Activated CD8-positive, alpha-beta T cell treated with anti-CD3 and anti-CD28 coated beads for 36 hours (primary cell): Measurements from ENCODE around the gene ANKRD6. TPM values are rescaled to one million over a fixed set of nuclear protein-coding genes. Genes with fewer than 3 reads are reported as not detected.

Experiments used
- ATAC-seq: fragments of 200-7000 bp; cut with Tn5 transposase; one replicate; pipeline ENCODE4 v1.10.0; 2021; ENCODE audit warnings: mild to moderate bottlenecking, moderate library complexity
- CTCF ChIA-PET: fragments of 350-600 bp; sonication (Branson Sonifier 250); formaldehyde crosslinking; loops from one replicate; lab custom pipeline; 2021; ENCODE audit warnings: antibody characterized with exemption; lab: Charles Lee
- POLR2A ChIA-PET: fragments of 350-600 bp; sonication (Branson Sonifier 250); formaldehyde crosslinking; loops from one replicate; lab custom pipeline; 2021; ENCODE audit warnings: antibody characterized with exemption; lab: Charles Lee
- DNase-seq: peaks from one replicate; pipeline ENCODE4 v3.0.0-alpha.2; 2020
- H3K27ac Mint-ChIP-seq: one replicate; pipeline ENCODE4 v1.8.0; 2021; ENCODE audit warnings: mild to moderate bottlenecking, mixed read lengths
- H3K27me3 Mint-ChIP-seq: one replicate; pipeline ENCODE4 v1.8.0; 2021; ENCODE audit warnings: mixed read lengths
- H3K36me3 Mint-ChIP-seq: one replicate; pipeline ENCODE4 v1.8.0; 2021; ENCODE audit warnings: low read depth, mixed read lengths
- H3K4me1 Mint-ChIP-seq: one replicate; pipeline ENCODE4 v1.8.0; 2021; ENCODE audit warnings: low read depth, mixed read lengths
- H3K4me3 Mint-ChIP-seq: one replicate; pipeline ENCODE4 v1.8.0; 2021; ENCODE audit warnings: mild to moderate bottlenecking, moderate library complexity, mixed read lengths
- H3K9me3 Mint-ChIP-seq: one replicate; pipeline ENCODE4 v1.8.0; 2021; ENCODE audit warnings: mixed read lengths
- intact Hi-C: fragments of 100-400 bp; cut with micrococcal nuclease; formaldehyde crosslinking; loops from one replicate; pipeline ENCODE4 v1.10.0; 2022
- total RNA-seq, 2 experiments: library from RNA; stranded (reverse); gene quantifications; one replicate each; pipeline ENCODE4 v1.2.3, GENCODE V29; 2021
- TF ChIP-seq, protein P1 (sequence below): fragments of 200-600 bp; IDR thresholded peaks from one replicate; pipeline ENCODE4 v1.8.0; 2022; ENCODE audit warnings: antibody characterized with exemption, mild to moderate bottlenecking

Gene ANKRD6
- total RNA-seq, 2 experiments from 2014 or later, result 3.5 to 4.9 TPM

- no peaks in the 10 kb centered on the region for H3K27me3 Mint-ChIP-seq
- ChIA-PET CTCF (interaction anchor here (0.7 kb wide), 1 partner anchor 20 kb away, joined by 3 read pairs; no protein-coding TSS in a partner anchor), POLR2A (no interaction called here)
- ATAC-seq (no peak), DNase-seq (no peak)
- TF ChIP-seq, protein P1, sequence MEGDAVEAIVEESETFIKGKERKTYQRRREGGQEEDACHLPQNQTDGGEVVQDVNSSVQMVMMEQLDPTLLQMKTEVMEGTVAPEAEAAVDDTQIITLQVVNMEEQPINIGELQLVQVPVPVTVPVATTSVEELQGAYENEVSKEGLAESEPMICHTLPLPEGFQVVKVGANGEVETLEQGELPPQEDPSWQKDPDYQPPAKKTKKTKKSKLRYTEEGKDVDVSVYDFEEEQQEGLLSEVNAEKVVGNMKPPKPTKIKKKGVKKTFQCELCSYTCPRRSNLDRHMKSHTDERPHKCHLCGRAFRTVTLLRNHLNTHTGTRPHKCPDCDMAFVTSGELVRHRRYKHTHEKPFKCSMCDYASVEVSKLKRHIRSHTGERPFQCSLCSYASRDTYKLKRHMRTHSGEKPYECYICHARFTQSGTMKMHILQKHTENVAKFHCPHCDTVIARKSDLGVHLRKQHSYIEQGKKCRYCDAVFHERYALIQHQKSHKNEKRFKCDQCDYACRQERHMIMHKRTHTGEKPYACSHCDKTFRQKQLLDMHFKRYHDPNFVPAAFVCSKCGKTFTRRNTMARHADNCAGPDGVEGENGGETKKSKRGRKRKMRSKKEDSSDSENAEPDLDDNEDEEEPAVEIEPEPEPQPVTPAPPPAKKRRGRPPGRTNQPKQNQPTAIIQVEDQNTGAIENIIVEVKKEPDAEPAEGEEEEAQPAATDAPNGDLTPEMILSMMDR, result no peak
- no peak overlapping the region for H3K27ac Mint-ChIP-seq
- H3K9me3 Mint-ChIP-seq, result no peaks in the 10 kb centered on the region
- no peak overlapping the region for H3K4me3 Mint-ChIP-seq
- H3K4me1 Mint-ChIP-seq, result no peaks in the 10 kb centered on the region
- H3K36me3 Mint-ChIP-seq, result no peaks in the 10 kb centered on the region
- intact Hi-C loops, result no loop called here
These were observed 93.0 kb downstream of the ANKRD6 start for GRCh38 chr6:89525786-89526562.

- POLR2A ChIA-PET, result no interaction called here
- ATAC-seq (no peak), DNase-seq (no peak)
- Mint-ChIP-seq H3K4me3 (no peak overlapping the region), H3K36me3 (no peaks in the 10 kb centered on the region), H3K27ac (no peak overlapping the region), H3K27me3 (no peaks in the 10 kb centered on the region), H3K9me3 (no peaks in the 10 kb centered on the region), H3K4me1 (no peaks in the 10 kb centered on the region)
- CTCF ChIA-PET, result no interaction called here
- TF ChIP-seq, protein P1, result no peak
- intact Hi-C loops, result no loop called here
These were observed 93.6 kb downstream of the ANKRD6 start for GRCh38 chr6:89526563-89526869.

GRCh38 chr6:89527634-89528033 lies 94.7 kb downstream of the ANKRD6 start:
- Mint-ChIP-seq H3K27ac (peak overlapping the region; percentile 13), H3K36me3 (no peaks in the 10 kb centered on the region), H3K27me3 (no peaks in the 10 kb centered on the region), H3K4me3 (no peak overlapping the region), H3K9me3 (no peaks in the 10 kb centered on the region), H3K4me1 (no peaks in the 10 kb centered on the region)
- CTCF ChIA-PET, result no interaction called here
- no peak for ATAC-seq
- POLR2A ChIA-PET, result no interaction called here
- intact Hi-C loops, result no loop called here
- TF ChIP-seq, protein P1, result no peak
- DNase-seq, result no peak

DNA sequence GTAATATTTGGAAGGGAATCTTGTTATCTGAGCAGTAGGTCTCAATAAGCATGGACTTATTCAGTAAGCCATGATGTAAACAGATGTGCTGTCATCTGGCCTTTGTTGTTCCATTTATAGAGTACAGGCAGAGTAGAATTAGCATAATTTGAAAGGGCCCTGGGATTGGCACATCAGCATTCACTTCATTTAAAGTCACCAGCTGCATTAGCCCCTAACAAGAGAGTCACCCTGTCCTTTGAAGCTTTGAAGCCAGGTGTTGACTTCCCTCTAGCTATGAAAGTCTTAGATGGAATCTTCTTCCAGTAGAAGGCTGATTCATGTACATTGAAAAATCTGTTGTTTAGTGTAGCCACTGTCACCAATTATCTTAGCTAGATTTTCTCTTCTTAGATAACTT lies 95.9 kb downstream of the ANKRD6 start:
- ChIA-PET POLR2A (no interaction called here), CTCF (interaction anchor here (1.5 kb wide), 1 partner anchor 8 kb away, joined by 4 read pairs; no protein-coding TSS in a partner anchor)
- Mint-ChIP-seq H3K27ac (no peak overlapping the region), H3K4me1 (no peaks in the 10 kb centered on the region), H3K27me3 (no peaks in the 10 kb centered on the region), H3K9me3 (no peaks in the 10 kb centered on the region), H3K4me3 (no peak overlapping the region), H3K36me3 (no peaks in the 10 kb centered on the region)
- no peak for ATAC-seq
- no peak for DNase-seq
- intact Hi-C loops, result no loop called here
- TF ChIP-seq, protein P1, result no peak

- ChIA-PET CTCF (no interaction called here), POLR2A (no interaction called here)
- H3K4me1 Mint-ChIP-seq, result no peaks in the 10 kb centered on the region
- no peak overlapping the region for H3K4me3 Mint-ChIP-seq
- DNase-seq, result no peak
- TF ChIP-seq, protein P1, result no peak
- ATAC-seq, result no peak
- no peak overlapping the region for H3K27ac Mint-ChIP-seq
- intact Hi-C loops, result no loop called here
- no peaks in the 10 kb centered on the region for H3K27me3 Mint-ChIP-seq
- no peaks in the 10 kb centered on the region for H3K36me3 Mint-ChIP-seq
- no peaks in the 10 kb centered on the region for H3K9me3 Mint-ChIP-seq
These were observed 98.0 kb downstream of the ANKRD6 start for GRCh38 chr6:89530982-89531381.
